AG10803 (cell line): ENCODE results near the gene SHISA5.

Experiments
- DNase-seq: peaks from one replicate; pipeline ENCODE4 v3.0.0; 2010; ENCODE audit warnings: low read depth
- H3K4me3 ChIP-seq: 2 replicates; pipeline ENCODE4 v1.5.1; 2011; ENCODE audit warnings: mild to moderate bottlenecking, low read length, control low read depth
- TF ChIP-seq, protein P1 (sequence below): conservative IDR thresholded peaks from 2 replicates; pipeline ENCODE4 v1.5.1; 2011; ENCODE audit warnings: mild to moderate bottlenecking, low read length, control low read depth, inconsistent platforms

Gene SHISA5

DNA sequence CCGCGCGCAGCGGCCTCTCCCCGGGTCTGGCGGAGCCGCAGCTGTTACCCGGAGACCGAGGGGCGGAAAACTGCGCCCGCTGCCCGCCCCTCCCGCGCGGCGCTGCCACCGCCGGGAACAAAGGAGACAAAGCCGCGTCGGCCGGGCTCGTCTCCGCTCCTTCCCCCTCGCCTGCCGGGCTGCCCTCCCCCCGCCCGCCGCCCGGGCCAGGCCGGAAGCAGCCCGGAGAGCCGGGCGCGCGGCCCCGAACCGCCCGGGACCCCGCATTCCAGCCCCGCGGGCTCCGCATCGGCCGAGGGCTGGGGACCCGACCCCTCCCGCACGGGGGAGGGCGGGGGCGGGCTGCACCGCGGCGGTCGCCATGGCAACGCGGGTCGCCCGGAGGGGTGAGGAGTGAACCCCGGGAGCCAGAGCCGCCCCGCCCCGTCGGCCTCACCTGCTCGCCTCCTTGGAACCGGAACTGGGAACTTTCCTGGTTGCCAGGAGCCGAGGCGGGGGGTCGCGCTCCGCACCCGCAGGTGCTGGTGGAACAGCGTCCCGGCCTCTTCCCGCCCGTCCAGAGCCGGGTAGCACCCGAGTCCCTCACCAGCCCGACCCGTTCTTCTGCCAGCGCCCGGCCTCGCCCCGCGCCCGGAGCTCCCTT is 74.5 kb downstream of the SHISA5 start:
- TF ChIP-seq, protein P1, sequence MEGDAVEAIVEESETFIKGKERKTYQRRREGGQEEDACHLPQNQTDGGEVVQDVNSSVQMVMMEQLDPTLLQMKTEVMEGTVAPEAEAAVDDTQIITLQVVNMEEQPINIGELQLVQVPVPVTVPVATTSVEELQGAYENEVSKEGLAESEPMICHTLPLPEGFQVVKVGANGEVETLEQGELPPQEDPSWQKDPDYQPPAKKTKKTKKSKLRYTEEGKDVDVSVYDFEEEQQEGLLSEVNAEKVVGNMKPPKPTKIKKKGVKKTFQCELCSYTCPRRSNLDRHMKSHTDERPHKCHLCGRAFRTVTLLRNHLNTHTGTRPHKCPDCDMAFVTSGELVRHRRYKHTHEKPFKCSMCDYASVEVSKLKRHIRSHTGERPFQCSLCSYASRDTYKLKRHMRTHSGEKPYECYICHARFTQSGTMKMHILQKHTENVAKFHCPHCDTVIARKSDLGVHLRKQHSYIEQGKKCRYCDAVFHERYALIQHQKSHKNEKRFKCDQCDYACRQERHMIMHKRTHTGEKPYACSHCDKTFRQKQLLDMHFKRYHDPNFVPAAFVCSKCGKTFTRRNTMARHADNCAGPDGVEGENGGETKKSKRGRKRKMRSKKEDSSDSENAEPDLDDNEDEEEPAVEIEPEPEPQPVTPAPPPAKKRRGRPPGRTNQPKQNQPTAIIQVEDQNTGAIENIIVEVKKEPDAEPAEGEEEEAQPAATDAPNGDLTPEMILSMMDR, result no peak
- H3K4me3 ChIP-seq, result peak overlapping the region; percentile 68
- DNase-seq, result peak; percentile 19

DNA sequence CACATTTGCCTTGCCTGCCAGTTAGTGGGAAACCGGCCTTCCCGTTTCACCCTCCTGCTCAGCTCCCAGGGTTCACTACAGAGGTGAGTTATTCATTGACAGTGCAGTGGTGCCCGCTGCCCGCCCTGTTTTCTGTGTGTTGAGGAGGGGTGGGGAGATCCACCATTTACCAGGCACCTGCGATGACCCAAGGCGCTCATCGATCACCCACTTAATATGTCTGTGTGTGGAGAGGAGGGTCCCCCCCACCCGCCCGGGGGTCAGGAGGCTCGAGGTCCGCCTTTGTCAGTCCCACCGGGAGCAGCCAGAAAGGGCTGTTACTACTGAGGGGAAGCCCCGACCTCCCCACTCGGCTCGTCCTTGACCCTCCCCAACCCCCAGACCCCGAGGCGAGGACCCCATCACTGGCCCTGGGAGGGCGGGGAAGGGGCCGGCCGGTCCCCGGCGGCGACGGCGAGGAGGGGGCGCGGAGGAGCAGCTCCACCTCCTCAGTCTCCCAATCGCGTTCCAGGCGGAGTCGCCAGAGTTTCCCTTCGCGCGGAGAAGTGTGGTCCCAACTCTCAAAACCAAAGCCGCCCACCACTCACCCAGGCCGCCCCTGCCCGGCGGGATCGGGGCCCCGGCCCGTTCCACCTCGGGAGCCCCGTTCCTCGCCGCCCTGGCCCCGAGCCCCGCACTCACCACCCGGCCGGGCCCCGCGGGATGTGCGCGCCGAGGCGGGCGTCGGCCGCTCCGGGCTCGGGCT is 75.2 kb downstream of the SHISA5 start:
- no peak for DNase-seq
- peak overlapping the region; percentile 68 for H3K4me3 ChIP-seq
- TF ChIP-seq, protein P1, result no peak

DNA sequence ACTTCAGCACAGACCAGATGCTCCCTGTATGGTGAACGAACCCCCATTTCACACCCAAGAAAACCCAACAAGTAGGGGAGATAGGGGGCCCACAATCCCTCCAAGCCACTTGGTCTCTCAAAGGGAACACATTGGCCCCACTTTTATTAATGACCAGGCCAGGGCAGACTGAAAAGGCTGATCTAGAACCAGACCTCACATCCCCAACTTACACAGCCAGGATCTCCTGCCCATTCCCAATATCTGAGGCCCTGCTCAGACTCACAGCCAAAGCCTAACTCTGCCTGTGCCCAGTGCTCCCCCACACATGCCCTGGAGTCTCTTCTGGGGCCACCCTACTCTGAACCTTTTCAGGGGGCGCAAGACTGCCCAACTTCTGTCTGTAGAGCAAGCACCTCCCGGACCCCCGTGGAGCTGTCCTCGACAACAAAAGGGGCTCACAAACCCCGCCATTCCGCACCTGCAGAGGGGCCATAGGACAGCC is 75.8 kb downstream of the SHISA5 start:
- peak overlapping the region; percentile 68 for H3K4me3 ChIP-seq
- no peak for DNase-seq
- TF ChIP-seq, protein P1, result no peak

DNA sequence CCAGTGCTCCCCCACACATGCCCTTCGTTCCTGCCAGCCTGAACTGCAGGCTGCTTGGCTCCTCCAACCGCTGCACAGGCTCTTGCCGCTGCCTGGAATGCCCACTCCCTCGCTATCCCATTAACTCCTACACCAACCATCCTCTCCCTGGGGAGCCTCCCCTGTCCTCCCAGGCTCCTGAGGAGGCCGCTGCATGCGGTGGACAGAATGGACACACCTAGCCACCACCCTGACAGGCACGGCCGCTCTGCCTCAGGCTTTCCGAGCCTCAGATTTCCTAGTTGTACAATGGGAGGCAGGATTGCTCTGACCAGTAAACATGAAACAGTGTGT is 76.4 kb downstream of the SHISA5 start:
- peak overlapping the region; percentile 68 for H3K4me3 ChIP-seq
- TF ChIP-seq, protein P1, result no peak
- DNase-seq, result no peak

DNA sequence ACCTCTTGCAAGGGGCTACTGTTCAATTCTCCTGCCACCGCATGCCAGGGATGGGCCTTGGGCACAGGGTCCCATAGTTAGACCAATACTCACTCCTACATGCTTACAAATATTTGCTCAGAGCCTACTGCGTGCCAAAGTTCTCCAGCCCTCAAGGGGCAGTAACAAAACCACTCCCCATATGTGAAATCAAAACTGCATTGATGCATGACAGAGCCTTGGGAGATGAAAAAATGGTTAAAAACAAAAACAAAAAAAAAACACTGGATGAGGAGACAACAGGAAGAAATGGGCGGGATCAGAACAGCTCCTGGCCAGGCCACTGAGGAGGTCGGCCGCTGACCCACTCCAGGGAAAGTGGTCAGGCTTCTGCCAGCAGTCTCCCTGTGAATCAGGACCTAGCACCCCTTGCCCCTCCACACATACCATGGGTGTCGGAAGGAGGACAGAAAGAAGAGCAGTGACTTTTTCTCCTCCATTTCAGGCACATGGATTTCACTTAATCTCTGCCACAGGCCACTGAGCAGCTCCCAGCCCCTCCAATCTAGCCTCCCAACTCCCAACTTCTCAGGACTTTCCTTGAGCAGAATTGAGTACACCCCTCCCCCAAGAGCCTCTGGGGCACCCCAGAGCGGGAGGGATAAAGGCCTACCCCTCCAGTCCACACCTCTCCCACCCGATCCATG is 76.9 kb downstream of the SHISA5 start:
- TF ChIP-seq, protein P1, result no peak
- H3K4me3 ChIP-seq, result peak overlapping the region; percentile 68
- DNase-seq, result peak; percentile 31

DNA sequence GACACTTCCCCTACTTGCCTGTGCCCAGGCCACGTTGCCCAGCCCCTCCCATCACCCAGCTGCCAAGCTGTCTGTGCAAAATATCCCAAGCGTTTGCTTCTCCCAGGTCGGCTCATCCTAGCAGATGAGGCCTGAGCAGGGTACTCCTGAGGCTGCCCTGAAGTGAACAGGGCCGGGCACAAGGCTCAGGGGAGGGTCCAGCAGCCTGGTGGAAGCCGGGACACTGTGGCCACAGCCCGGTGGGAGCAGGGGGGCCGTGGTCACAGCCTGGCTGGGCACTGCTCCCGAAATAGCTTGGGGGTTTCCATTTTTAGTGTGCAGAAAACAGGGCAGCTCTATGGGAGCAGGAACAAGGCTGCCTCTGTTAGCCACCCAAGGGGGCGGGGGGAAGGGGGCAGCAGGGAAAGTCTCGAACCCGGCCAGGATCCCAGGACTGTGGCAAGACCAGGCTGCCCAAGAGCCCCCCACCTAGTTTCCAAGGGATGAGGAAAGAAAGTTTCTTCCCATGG is 77.5 kb downstream of the SHISA5 start:
- DNase-seq, result no peak
- TF ChIP-seq, protein P1, result no peak
- H3K4me3 ChIP-seq, result no peak overlapping the region
